IMR-90 (cell line): ENCODE data around the gene BROX.
A peak's percentile ranks its signal among the peaks of the same experiment; 100 is the strongest.

ENCODE experiments used
- BHLHE40 ChIP-seq: fragments of 150-350 bp; IDR thresholded peaks from 2 replicates; pipeline ENCODE4 v1.6.1; 2016; ENCODE audit warnings: mild to moderate bottlenecking, low read depth, low read length
- CEBPB ChIP-seq: IDR thresholded peaks from 2 replicates; pipeline ENCODE4 v1.6.1; 2012; ENCODE audit warnings: low read depth, low read length, improper control_type of control experiment
- MXI1 ChIP-seq: IDR thresholded peaks from 2 replicates; pipeline ENCODE4 v1.6.1; 2012; ENCODE audit warnings: low read depth, mild to moderate bottlenecking, low read length, moderate library complexity, borderline replicate concordance
- NFE2L2 ChIP-seq: fragments of 150-350 bp; IDR thresholded peaks from 2 replicates; pipeline ENCODE4 v1.6.1; 2016; ENCODE audit warnings: low read depth, mild to moderate bottlenecking, low read length
- POLR2A ChIP-seq: IDR thresholded peaks from 2 replicates; pipeline ENCODE4 v1.6.1; 2012; ENCODE audit warnings: mild to moderate bottlenecking, low read depth, low read length
- RCOR1 ChIP-seq: IDR thresholded peaks from 2 replicates; pipeline ENCODE4 v1.6.1; 2012; ENCODE audit warnings: mild to moderate bottlenecking, low read length, improper control_type of control experiment; ENCODE audit not compliant: insufficient replicate concordance
- SMC3 ChIP-seq: fragments of 150-350 bp; IDR thresholded peaks from 2 replicates; pipeline ENCODE4 v1.6.1; 2016; ENCODE audit warnings: low read depth, mild to moderate bottlenecking, antibody characterized with exemption, low read length, moderate library complexity
- TF ChIP-seq, protein P1 (sequence below): conservative IDR thresholded peaks from 2 replicates; pipeline ENCODE4 v1.5.1; 2012; ENCODE audit warnings: mild to moderate bottlenecking, low read depth, low read length, improper control_type of control experiment
- TF ChIP-seq, protein P2 (sequence below): fragments of 150-350 bp; IDR thresholded peaks from 2 replicates; pipeline ENCODE4 v1.6.1; 2017; ENCODE audit warnings: mild to moderate bottlenecking, antibody characterized with exemption, low read length, low read depth

DNA sequence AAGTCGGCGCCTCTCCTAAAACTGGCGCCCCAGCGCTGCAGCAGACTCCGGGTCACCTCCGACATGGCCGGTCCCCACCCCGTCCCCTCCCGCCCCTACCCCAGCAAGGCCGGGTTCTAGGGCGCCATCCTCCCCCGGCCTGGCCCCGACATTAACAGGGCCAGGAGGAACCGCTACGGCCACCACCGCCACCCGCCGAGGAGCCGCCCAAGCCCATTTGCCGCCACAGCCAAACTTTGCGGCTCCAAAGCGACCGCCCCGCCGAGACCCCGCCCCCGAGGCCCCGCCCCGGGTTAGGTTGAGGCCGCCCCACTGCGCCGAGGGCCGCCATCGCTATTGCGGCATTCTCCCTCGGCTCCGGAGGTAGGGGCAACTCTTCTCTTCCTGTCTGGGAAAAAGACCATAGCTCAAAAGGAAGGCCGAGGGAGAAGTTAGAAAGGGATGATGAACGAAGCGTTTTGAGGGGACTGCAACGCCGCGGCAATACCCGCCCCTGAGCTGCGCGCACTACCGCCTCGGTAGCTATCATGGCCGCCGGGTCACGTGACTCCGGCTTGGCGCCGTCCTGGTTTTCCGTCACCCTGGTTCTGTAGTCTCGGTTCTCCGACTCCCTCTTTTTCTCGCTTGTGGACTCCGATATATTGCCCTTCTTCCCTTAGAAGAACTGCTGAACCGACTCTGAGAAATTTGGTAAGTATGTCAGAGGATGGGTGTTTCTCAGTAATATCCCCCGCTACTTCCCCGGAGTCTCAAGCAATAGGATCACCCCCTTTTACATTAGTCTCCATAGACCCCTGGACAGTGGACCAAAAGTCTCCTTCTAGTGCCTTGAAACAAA is at the start of gene BROX, which contains the start of gene AIDA:
- TF ChIP-seq, protein P1, sequence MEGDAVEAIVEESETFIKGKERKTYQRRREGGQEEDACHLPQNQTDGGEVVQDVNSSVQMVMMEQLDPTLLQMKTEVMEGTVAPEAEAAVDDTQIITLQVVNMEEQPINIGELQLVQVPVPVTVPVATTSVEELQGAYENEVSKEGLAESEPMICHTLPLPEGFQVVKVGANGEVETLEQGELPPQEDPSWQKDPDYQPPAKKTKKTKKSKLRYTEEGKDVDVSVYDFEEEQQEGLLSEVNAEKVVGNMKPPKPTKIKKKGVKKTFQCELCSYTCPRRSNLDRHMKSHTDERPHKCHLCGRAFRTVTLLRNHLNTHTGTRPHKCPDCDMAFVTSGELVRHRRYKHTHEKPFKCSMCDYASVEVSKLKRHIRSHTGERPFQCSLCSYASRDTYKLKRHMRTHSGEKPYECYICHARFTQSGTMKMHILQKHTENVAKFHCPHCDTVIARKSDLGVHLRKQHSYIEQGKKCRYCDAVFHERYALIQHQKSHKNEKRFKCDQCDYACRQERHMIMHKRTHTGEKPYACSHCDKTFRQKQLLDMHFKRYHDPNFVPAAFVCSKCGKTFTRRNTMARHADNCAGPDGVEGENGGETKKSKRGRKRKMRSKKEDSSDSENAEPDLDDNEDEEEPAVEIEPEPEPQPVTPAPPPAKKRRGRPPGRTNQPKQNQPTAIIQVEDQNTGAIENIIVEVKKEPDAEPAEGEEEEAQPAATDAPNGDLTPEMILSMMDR, result no peak
- TF ChIP-seq POLR2A (peak; percentile 52; the same call in 1 of the 2 replicates), CEBPB (0 out of 2 replicates have a peak, but pooled peaks have one; percentile 39), BHLHE40 (peak; percentile 91), SMC3 (no peak), MXI1 (no peak), NFE2L2 (no peak), RCOR1 (no peak)
- TF ChIP-seq, protein P2, sequence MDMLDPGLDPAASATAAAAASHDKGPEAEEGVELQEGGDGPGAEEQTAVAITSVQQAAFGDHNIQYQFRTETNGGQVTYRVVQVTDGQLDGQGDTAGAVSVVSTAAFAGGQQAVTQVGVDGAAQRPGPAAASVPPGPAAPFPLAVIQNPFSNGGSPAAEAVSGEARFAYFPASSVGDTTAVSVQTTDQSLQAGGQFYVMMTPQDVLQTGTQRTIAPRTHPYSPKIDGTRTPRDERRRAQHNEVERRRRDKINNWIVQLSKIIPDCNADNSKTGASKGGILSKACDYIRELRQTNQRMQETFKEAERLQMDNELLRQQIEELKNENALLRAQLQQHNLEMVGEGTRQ, result peak; percentile 97
